ENCODE data around the gene TPCN2.

Gene TPCN2

GRCh38 chr11:69164824-69165223 lies 116.1 kb downstream of the TPCN2 start:
- no peak overlapping the region for H3K27ac ChIP-seq (ENCODE audit: low read depth, low read length)
- no peak overlapping the region for H3K9ac ChIP-seq (ENCODE audit: low read length)
- no peaks in the 10 kb centered on the region for H3K36me3 ChIP-seq (ENCODE audit: control insufficient read depth, insufficient read depth, low read length)
- H3K4me1 ChIP-seq (ENCODE audit: control insufficient read depth, insufficient read depth, low read length) = peaks cover 14% of the 10 kb centered on the region
- no peaks in the 10 kb centered on the region for H3K27me3 ChIP-seq (ENCODE audit: control insufficient read depth, insufficient read depth, low read length)
- no peak overlapping the region for H3K4me3 ChIP-seq (ENCODE audit: low read length)

GRCh38 chr11:69165775-69166174 lies 117.0 kb downstream of the TPCN2 start:
- no peaks in the 10 kb centered on the region for H3K27me3 ChIP-seq (ENCODE audit: control insufficient read depth, insufficient read depth, low read length)
- H3K9ac ChIP-seq (ENCODE audit: low read length) = no peak overlapping the region
- peak overlapping the region; percentile 81 for H3K27ac ChIP-seq (ENCODE audit: low read depth, low read length)
- no peaks in the 10 kb centered on the region for H3K36me3 ChIP-seq (ENCODE audit: control insufficient read depth, insufficient read depth, low read length)
- H3K4me1 ChIP-seq (ENCODE audit: control insufficient read depth, insufficient read depth, low read length) = peaks cover 11% of the 10 kb centered on the region
- H3K4me3 ChIP-seq (ENCODE audit: low read length) = no peak overlapping the region

GRCh38 chr11:69166218-69167115 lies 117.7 kb downstream of the TPCN2 start:
- Histone ChIP-seq H3K9ac (ENCODE audit: low read length) (no peak overlapping the region), H3K27me3 (ENCODE audit: control insufficient read depth, insufficient read depth, low read length) (no peaks in the 10 kb centered on the region), H3K27ac (ENCODE audit: low read depth, low read length) (peak overlapping the region; percentile 81), H3K4me1 (ENCODE audit: control insufficient read depth, insufficient read depth, low read length) (peaks cover 11% of the 10 kb centered on the region), H3K4me3 (ENCODE audit: low read length) (peak overlapping the region; percentile 3), H3K36me3 (ENCODE audit: control insufficient read depth, insufficient read depth, low read length) (no peaks in the 10 kb centered on the region)

GRCh38 chr11:69167130-69167915 lies 118.6 kb downstream of the TPCN2 start:
- H3K4me3 ChIP-seq (ENCODE audit: low read length) = peak overlapping the region; percentile 3
- H3K27ac ChIP-seq (ENCODE audit: low read depth, low read length) = peak overlapping the region; percentile 81
- H3K9ac ChIP-seq (ENCODE audit: low read length) = peak overlapping the region; percentile 2

GRCh38 chr11:69167916-69168691 lies 119.4 kb downstream of the TPCN2 start:
- Histone ChIP-seq H3K9ac (ENCODE audit: low read length) (no peak overlapping the region), H3K4me1 (ENCODE audit: control insufficient read depth, insufficient read depth, low read length) (peaks cover 11% of the 10 kb centered on the region), H3K27me3 (ENCODE audit: control insufficient read depth, insufficient read depth, low read length) (no peaks in the 10 kb centered on the region), H3K36me3 (ENCODE audit: control insufficient read depth, insufficient read depth, low read length) (no peaks in the 10 kb centered on the region), H3K4me3 (ENCODE audit: low read length) (no peak overlapping the region), H3K27ac (ENCODE audit: low read depth, low read length) (no peak overlapping the region)

More at GRCh38 chr11:69167130-69167915, 118.6 kb downstream of the TPCN2 start:
- Histone ChIP-seq H3K27me3 (ENCODE audit: control insufficient read depth, insufficient read depth, low read length) (no peaks in the 10 kb centered on the region), H3K36me3 (ENCODE audit: control insufficient read depth, insufficient read depth, low read length) (no peaks in the 10 kb centered on the region), H3K4me1 (ENCODE audit: control insufficient read depth, insufficient read depth, low read length) (peaks cover 11% of the 10 kb centered on the region)

GRCh38 chr11:69169479-69169878 lies 120.7 kb downstream of the TPCN2 start:
- H3K27me3 ChIP-seq (ENCODE audit: control insufficient read depth, insufficient read depth, low read length) = no peaks in the 10 kb centered on the region
- H3K27ac ChIP-seq (ENCODE audit: low read depth, low read length) = no peak overlapping the region
- peaks cover 11% of the 10 kb centered on the region for H3K4me1 ChIP-seq (ENCODE audit: control insufficient read depth, insufficient read depth, low read length)
- no peak overlapping the region for H3K4me3 ChIP-seq (ENCODE audit: low read length)
- H3K36me3 ChIP-seq (ENCODE audit: control insufficient read depth, insufficient read depth, low read length) = no peaks in the 10 kb centered on the region
- no peak overlapping the region for H3K9ac ChIP-seq (ENCODE audit: low read length)

GRCh38 chr11:69170704-69171103 lies 122.0 kb downstream of the TPCN2 start:
- H3K9ac ChIP-seq (ENCODE audit: low read length) = no peak overlapping the region
- no peaks in the 10 kb centered on the region for H3K27me3 ChIP-seq (ENCODE audit: control insufficient read depth, insufficient read depth, low read length)
- H3K4me1 ChIP-seq (ENCODE audit: control insufficient read depth, insufficient read depth, low read length) = peaks cover 11% of the 10 kb centered on the region
- no peak overlapping the region for H3K27ac ChIP-seq (ENCODE audit: low read depth, low read length)
- no peak overlapping the region for H3K4me3 ChIP-seq (ENCODE audit: low read length)
- H3K36me3 ChIP-seq (ENCODE audit: control insufficient read depth, insufficient read depth, low read length) = no peaks in the 10 kb centered on the region

- no peak overlapping the region for H3K9ac ChIP-seq (ENCODE audit: low read length)
- no peaks in the 10 kb centered on the region for H3K36me3 ChIP-seq (ENCODE audit: control insufficient read depth, insufficient read depth, low read length)
- no peaks in the 10 kb centered on the region for H3K27me3 ChIP-seq (ENCODE audit: control insufficient read depth, insufficient read depth, low read length)
- H3K4me1 ChIP-seq (ENCODE audit: control insufficient read depth, insufficient read depth, low read length) = peaks cover 6% of the 10 kb centered on the region
- no peak overlapping the region for H3K27ac ChIP-seq (ENCODE audit: low read depth, low read length)
- no peak overlapping the region for H3K4me3 ChIP-seq (ENCODE audit: low read length)
Measured at GRCh38 chr11:69171476-69172240, 122.9 kb downstream of the TPCN2 start.

- H3K4me3 ChIP-seq (ENCODE audit: low read length) = no peak overlapping the region
- peaks cover 2% of the 10 kb centered on the region for H3K4me1 ChIP-seq (ENCODE audit: control insufficient read depth, insufficient read depth, low read length)
- no peak overlapping the region for H3K9ac ChIP-seq (ENCODE audit: low read length)
- no peak overlapping the region for H3K27ac ChIP-seq (ENCODE audit: low read depth, low read length)
- H3K27me3 ChIP-seq (ENCODE audit: control insufficient read depth, insufficient read depth, low read length) = no peaks in the 10 kb centered on the region
- H3K36me3 ChIP-seq (ENCODE audit: control insufficient read depth, insufficient read depth, low read length) = no peaks in the 10 kb centered on the region
Measured at GRCh38 chr11:69172674-69173073, 123.9 kb downstream of the TPCN2 start.

- Histone ChIP-seq H3K27me3 (ENCODE audit: control insufficient read depth, insufficient read depth, low read length) (no peaks in the 10 kb centered on the region), H3K27ac (ENCODE audit: low read depth, low read length) (no peak overlapping the region), H3K9ac (ENCODE audit: low read length) (no peak overlapping the region), H3K4me1 (ENCODE audit: control insufficient read depth, insufficient read depth, low read length) (no peaks in the 10 kb centered on the region), H3K4me3 (ENCODE audit: low read length) (no peak overlapping the region), H3K36me3 (ENCODE audit: control insufficient read depth, insufficient read depth, low read length) (no peaks in the 10 kb centered on the region)
Measured at GRCh38 chr11:69173331-69173730, 124.6 kb downstream of the TPCN2 start.

GRCh38 chr11:69173925-69174581 lies 125.3 kb downstream of the TPCN2 start:
- Histone ChIP-seq H3K9ac (ENCODE audit: low read length) (no peak overlapping the region), H3K4me3 (ENCODE audit: low read length) (no peak overlapping the region), H3K36me3 (ENCODE audit: control insufficient read depth, insufficient read depth, low read length) (no peaks in the 10 kb centered on the region), H3K27me3 (ENCODE audit: control insufficient read depth, insufficient read depth, low read length) (no peaks in the 10 kb centered on the region), H3K4me1 (ENCODE audit: control insufficient read depth, insufficient read depth, low read length) (no peaks in the 10 kb centered on the region), H3K27ac (ENCODE audit: low read depth, low read length) (no peak overlapping the region)

Measured in rectal smooth muscle tissue (tissue), 1 donor.